Activated T-cell treated with anti-CD3 and anti-CD28 coated beads, Interleukin-2, amount 50 U/mL, for 4 hours (primary cell): ENCODE results near the gene RUNX1. TPM values are rescaled to one million over a fixed set of nuclear protein-coding genes. Genes with fewer than 3 reads are reported as not detected.

Experiments used
- ATAC-seq, 2 donors: fragments of 200-7000 bp; cut with Tn5 transposase; one replicate each; pipeline ENCODE4 v1.10.0; 2021
- DNase-seq: peaks from one replicate; pipeline ENCODE4 v3.0.0-alpha.2; 2020
- H3K27me3 Mint-ChIP-seq: one replicate; pipeline ENCODE4 v1.8.0; 2021; ENCODE audit warnings: low read depth, mixed read lengths
- H3K36me3 Mint-ChIP-seq: one replicate; pipeline ENCODE4 v1.8.0; 2022; ENCODE audit warnings: mixed read lengths; ENCODE audit not compliant: insufficient read depth
- H3K4me1 Mint-ChIP-seq: one replicate; pipeline ENCODE4 v1.8.0; 2021; ENCODE audit warnings: low read depth, mixed read lengths
- H3K4me3 Mint-ChIP-seq: one replicate; pipeline ENCODE4 v1.8.0; 2021; ENCODE audit warnings: mild to moderate bottlenecking, moderate library complexity, mixed read lengths
- H3K9me3 Mint-ChIP-seq: one replicate; pipeline ENCODE4 v1.8.0; 2021; ENCODE audit warnings: mixed read lengths
- total RNA-seq, 3 donors: library from RNA; stranded (reverse); gene quantifications; one replicate each; pipeline ENCODE4 v1.2.1, GENCODE V29; 2021

Gene RUNX1
- total RNA-seq, 3 donors from 2014 or later: 91.6 to 116 (median 99.9) TPM

DNA sequence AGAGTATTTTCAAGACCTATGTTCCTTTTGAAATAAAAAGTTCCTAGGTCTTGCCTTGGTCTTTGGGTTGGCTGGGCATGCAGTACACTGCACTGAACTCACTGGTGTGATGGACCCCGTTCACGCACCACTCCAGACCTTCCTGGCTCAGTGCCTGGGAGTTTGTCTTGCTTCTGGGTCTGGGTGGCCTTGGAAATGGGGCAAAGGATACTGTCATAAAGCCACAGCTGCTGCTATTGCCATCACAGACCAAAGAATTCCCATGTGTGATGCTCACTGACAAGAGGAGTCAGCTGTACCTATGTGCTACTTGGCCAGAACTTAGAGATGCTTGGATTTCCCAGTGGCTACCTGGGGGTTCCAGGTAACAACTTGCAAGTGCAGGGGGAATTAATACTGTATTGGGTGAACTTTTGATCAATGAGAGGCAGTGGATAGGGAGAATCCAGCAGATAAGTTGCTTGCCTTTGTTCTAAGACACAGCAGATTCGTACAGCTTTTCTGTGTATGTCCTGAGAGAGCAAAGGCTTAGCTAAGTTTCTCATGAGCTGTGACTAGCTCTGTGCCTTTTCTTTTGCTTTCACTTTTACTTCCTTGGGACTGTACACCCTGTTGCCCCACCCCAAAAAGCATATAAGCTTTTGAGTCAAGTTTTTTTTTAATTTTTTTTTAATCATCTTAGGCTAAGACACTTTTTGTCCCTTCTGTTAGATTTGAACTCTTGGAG is 115.3 kb downstream of the RUNX1 start:
- peak; percentile 77 to 89 for ATAC-seq
- Mint-ChIP-seq H3K27me3 (no peaks in the 10 kb centered on the region), H3K4me3 (peak overlapping the region; percentile 80), H3K36me3 (peaks cover 6% of the 10 kb centered on the region), H3K9me3 (no peaks in the 10 kb centered on the region), H3K4me1 (peaks cover 83% of the 10 kb centered on the region)
- no peak for DNase-seq

GRCh38 chr21:34932233-34932632 is 116.9 kb downstream of the RUNX1 start:
- Mint-ChIP-seq H3K9me3 (no peaks in the 10 kb centered on the region), H3K4me3 (no peak overlapping the region), H3K27me3 (no peaks in the 10 kb centered on the region), H3K4me1 (peaks cover 83% of the 10 kb centered on the region), H3K36me3 (peaks cover 6% of the 10 kb centered on the region)
- no peak for ATAC-seq
- DNase-seq: no peak

- peaks cover 81% of the 10 kb centered on the region for H3K4me1 Mint-ChIP-seq
- no peaks in the 10 kb centered on the region for H3K9me3 Mint-ChIP-seq
- H3K36me3 Mint-ChIP-seq: peaks cover 11% of the 10 kb centered on the region
- H3K27me3 Mint-ChIP-seq: no peaks in the 10 kb centered on the region
- ATAC-seq (no peak), DNase-seq (no peak)
- H3K4me3 Mint-ChIP-seq: no peak overlapping the region
Measured at GRCh38 chr21:34930971-34931370, 118.1 kb downstream of the RUNX1 start.

- no peaks in the 10 kb centered on the region for H3K27me3 Mint-ChIP-seq
- H3K9me3 Mint-ChIP-seq: no peaks in the 10 kb centered on the region
- no peak overlapping the region for H3K4me3 Mint-ChIP-seq
- DNase-seq: no peak
- ATAC-seq: no peak
- peaks cover 77% of the 10 kb centered on the region for H3K4me1 Mint-ChIP-seq
- peaks cover 28% of the 10 kb centered on the region for H3K36me3 Mint-ChIP-seq
Measured at GRCh38 chr21:34928637-34929036, 120.5 kb downstream of the RUNX1 start.

GRCh38 chr21:34927992-34928391 is 121.1 kb downstream of the RUNX1 start:
- H3K36me3 Mint-ChIP-seq: peaks cover 30% of the 10 kb centered on the region
- DNase-seq: no peak
- H3K27me3 Mint-ChIP-seq: no peaks in the 10 kb centered on the region
- H3K4me3 Mint-ChIP-seq: no peak overlapping the region
- no peak for ATAC-seq
- no peaks in the 10 kb centered on the region for H3K9me3 Mint-ChIP-seq
- peaks cover 73% of the 10 kb centered on the region for H3K4me1 Mint-ChIP-seq

DNA sequence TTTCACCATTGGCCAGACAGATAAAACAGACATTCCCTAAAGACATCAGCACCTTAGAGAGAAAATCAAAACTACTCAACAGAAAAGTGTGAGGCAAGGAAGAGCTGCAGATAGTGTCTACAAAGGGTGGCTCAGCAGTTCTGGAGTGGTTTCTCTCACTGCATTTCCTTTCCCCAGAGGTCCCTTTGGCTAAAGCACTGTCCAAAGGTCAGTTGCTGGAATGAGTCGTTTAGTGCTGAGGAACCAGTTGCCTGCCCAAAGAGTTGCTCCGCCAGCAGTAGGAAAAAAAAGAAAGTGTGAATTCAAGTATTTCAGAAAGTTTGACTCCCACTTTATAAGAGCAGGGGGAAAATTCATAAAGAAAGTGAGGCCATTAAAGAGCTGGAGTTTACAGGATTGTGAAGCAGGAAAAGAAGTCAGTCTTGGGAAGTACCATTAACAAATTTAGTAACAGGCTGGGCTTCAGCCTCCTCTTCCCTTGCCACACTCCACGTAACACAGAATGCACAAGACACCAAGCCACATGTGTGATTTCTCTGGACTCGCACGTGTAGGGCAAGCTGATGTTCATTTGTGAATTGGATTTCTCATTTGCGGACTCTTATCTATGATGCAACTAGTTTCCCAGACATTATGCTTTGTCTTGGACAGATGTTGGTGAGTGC is 122.2 kb downstream of the RUNX1 start:
- Mint-ChIP-seq H3K4me3 (no peak overlapping the region), H3K27me3 (no peaks in the 10 kb centered on the region), H3K4me1 (peaks cover 73% of the 10 kb centered on the region), H3K9me3 (no peaks in the 10 kb centered on the region), H3K36me3 (peaks cover 34% of the 10 kb centered on the region)
- no peak for DNase-seq
- ATAC-seq: no peak

- Mint-ChIP-seq H3K4me1 (peaks cover 74% of the 10 kb centered on the region), H3K9me3 (no peaks in the 10 kb centered on the region), H3K27me3 (no peaks in the 10 kb centered on the region), H3K4me3 (no peak overlapping the region), H3K36me3 (peaks cover 34% of the 10 kb centered on the region)
- DNase-seq (no peak), ATAC-seq (no peak)
Measured at GRCh38 chr21:34925597-34925996, 123.5 kb downstream of the RUNX1 start.

DNA sequence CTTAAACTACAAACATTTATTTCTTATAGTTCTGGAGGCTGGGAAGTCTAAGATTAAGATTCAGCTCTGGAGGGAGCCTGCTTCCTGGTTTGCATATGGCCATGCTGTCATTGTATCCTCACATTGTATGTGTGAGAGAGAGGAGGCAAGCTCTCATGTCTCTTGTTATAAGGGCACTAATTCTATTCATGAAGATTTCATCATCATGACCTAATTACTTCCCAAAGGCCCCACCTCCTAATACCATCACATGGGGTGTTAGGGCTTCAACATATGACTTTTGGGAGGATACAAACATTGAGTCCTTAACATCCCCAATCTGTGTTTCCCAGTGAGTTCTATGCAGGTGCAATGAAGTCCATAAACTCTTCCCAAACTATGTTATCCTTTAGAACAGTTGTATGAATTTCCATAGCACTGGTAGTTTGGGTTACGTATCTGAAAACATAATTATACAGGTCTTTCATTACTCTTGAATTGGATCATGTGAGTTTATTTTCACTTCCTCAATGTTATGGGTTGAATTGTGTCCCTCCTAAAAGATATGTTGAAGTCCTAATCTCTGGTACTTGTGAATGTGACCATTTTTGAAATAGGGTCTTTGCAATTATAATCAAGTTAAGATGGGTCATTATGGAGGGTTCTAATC is 124.2 kb downstream of the RUNX1 start:
- H3K9me3 Mint-ChIP-seq: no peaks in the 10 kb centered on the region
- H3K36me3 Mint-ChIP-seq: peaks cover 33% of the 10 kb centered on the region
- H3K4me3 Mint-ChIP-seq: no peak overlapping the region
- peaks cover 77% of the 10 kb centered on the region for H3K4me1 Mint-ChIP-seq
- DNase-seq: no peak
- no peak for ATAC-seq
- no peaks in the 10 kb centered on the region for H3K27me3 Mint-ChIP-seq

GRCh38 chr21:34924194-34924593 is 124.9 kb downstream of the RUNX1 start:
- no peak for DNase-seq
- H3K27me3 Mint-ChIP-seq: no peaks in the 10 kb centered on the region
- peaks cover 39% of the 10 kb centered on the region for H3K36me3 Mint-ChIP-seq
- H3K4me3 Mint-ChIP-seq: no peak overlapping the region
- H3K9me3 Mint-ChIP-seq: no peaks in the 10 kb centered on the region
- peaks cover 81% of the 10 kb centered on the region for H3K4me1 Mint-ChIP-seq
- ATAC-seq: no peak

DNA sequence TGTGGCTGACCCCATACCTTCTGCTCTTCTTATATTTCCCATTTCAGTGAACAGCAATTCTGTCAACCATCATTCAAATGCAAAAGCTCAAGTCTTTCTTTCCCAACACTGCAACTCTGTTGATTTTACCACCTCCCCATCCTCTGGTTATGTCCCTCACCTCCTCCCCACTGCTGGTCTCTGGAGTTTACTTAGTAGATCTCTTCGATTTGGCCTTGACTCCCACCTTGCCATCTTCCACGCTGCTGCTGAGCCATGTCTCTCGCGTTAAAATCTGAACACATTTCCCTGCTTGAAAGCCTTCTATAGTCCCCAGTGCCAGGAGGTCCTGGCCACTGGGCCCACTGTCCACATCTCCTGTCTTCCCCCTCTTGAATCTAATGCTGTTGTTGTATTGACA is 125.5 kb downstream of the RUNX1 start:
- Mint-ChIP-seq H3K27me3 (no peaks in the 10 kb centered on the region), H3K36me3 (peaks cover 41% of the 10 kb centered on the region), H3K9me3 (no peaks in the 10 kb centered on the region), H3K4me3 (no peak overlapping the region), H3K4me1 (peaks cover 76% of the 10 kb centered on the region)
- no peak for ATAC-seq
- DNase-seq: no peak

GRCh38 chr21:34923202-34923601 is 125.9 kb downstream of the RUNX1 start:
- DNase-seq: no peak
- H3K27me3 Mint-ChIP-seq: no peaks in the 10 kb centered on the region
- H3K9me3 Mint-ChIP-seq: no peaks in the 10 kb centered on the region
- H3K4me1 Mint-ChIP-seq: peaks cover 72% of the 10 kb centered on the region
- ATAC-seq: peak in 1 of 2 donors; percentile 28
- H3K4me3 Mint-ChIP-seq: no peak overlapping the region
- H3K36me3 Mint-ChIP-seq: peaks cover 41% of the 10 kb centered on the region

- Mint-ChIP-seq H3K4me3 (no peak overlapping the region), H3K9me3 (no peaks in the 10 kb centered on the region), H3K27me3 (no peaks in the 10 kb centered on the region), H3K36me3 (peaks cover 41% of the 10 kb centered on the region), H3K4me1 (peaks cover 71% of the 10 kb centered on the region)
- ATAC-seq (no peak), DNase-seq (no peak)
Measured at GRCh38 chr21:34922479-34922878, 126.6 kb downstream of the RUNX1 start.

- no peaks in the 10 kb centered on the region for H3K27me3 Mint-ChIP-seq
- no peaks in the 10 kb centered on the region for H3K9me3 Mint-ChIP-seq
- DNase-seq (no peak), ATAC-seq (no peak)
- H3K4me3 Mint-ChIP-seq: no peak overlapping the region
- H3K4me1 Mint-ChIP-seq: peaks cover 70% of the 10 kb centered on the region
- H3K36me3 Mint-ChIP-seq: peaks cover 43% of the 10 kb centered on the region
Measured at GRCh38 chr21:34921151-34921550, 128.0 kb downstream of the RUNX1 start.

GRCh38 chr21:34919406-34919805 is 129.7 kb downstream of the RUNX1 start:
- ATAC-seq (no peak), DNase-seq (no peak)
- Mint-ChIP-seq H3K27me3 (no peaks in the 10 kb centered on the region), H3K9me3 (no peaks in the 10 kb centered on the region), H3K4me1 (peaks cover 70% of the 10 kb centered on the region), H3K4me3 (no peak overlapping the region), H3K36me3 (peaks cover 46% of the 10 kb centered on the region)

DNA sequence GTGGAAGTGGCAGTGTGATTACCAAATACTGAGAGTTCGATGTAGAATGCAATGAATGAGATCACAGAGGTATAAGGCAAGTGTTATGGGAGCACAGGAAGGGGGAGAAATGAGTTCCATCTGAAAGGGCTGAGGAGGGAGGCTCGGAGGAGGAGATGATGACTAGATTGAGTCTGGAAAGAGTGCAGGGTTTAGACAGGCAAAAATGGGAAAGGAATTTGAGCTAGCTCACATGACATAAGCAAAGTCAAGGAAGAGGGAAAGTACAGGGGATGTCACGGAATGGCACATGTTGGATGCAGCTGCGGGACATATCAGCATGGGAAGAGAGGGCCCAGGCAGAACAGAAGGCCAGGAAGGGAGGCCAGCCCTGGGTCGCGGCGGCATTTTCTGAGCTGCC is 132.7 kb downstream of the RUNX1 start:
- DNase-seq: no peak
- H3K27me3 Mint-ChIP-seq: no peaks in the 10 kb centered on the region
- no peaks in the 10 kb centered on the region for H3K9me3 Mint-ChIP-seq
- H3K36me3 Mint-ChIP-seq: peaks cover 42% of the 10 kb centered on the region
- no peak for ATAC-seq
- peaks cover 67% of the 10 kb centered on the region for H3K4me1 Mint-ChIP-seq
- no peak overlapping the region for H3K4me3 Mint-ChIP-seq
